Stimulated activated CD4-positive, alpha-beta T cell treated with anti-CD3 and anti-CD28 coated beads, Interleukin-2, amount 100 ng/mL, for 48 hours (primary cell): Measurements from ENCODE around the gene PRKCE.
"Not testable (repeated sequence)": the region's sequence is repeated elsewhere in the genome, so short reads cannot be mapped to it uniquely, and the experiment has no call there.

Source experiments
- DNase-seq, 2 donors: peaks; one replicate each; pipeline ENCODE4 v3.0.0-alpha.2; 2020

The PRKCE gene

GRCh38 chr2:45670646-45671045 lies 19.2 kb downstream of the PRKCE start:
- DNase-seq: no peak

- DNase-seq: no peak
Observed at GRCh38 chr2:45672138-45672537, 20.7 kb downstream of the PRKCE start.

- no peak for DNase-seq
Observed at GRCh38 chr2:45674035-45674816, 22.8 kb downstream of the PRKCE start.

- DNase-seq: no peak
Observed at GRCh38 chr2:45675263-45675812, 23.9 kb downstream of the PRKCE start.

GRCh38 chr2:45676088-45676487 lies 24.6 kb downstream of the PRKCE start:
- no peak for DNase-seq

GRCh38 chr2:45678791-45679348 lies 27.4 kb downstream of the PRKCE start:
- no peak for DNase-seq

GRCh38 chr2:45680351-45680967 lies 29.0 kb downstream of the PRKCE start:
- no peak for DNase-seq

- DNase-seq: no peak
Observed at GRCh38 chr2:45681675-45682074, 30.2 kb downstream of the PRKCE start.

GRCh38 chr2:45683292-45683691 lies 31.8 kb downstream of the PRKCE start:
- DNase-seq: no peak

- DNase-seq: no peak
Observed at GRCh38 chr2:45684756-45685155, 33.3 kb downstream of the PRKCE start.

GRCh38 chr2:45685260-45685659 lies 33.8 kb downstream of the PRKCE start:
- no peak for DNase-seq

GRCh38 chr2:45687964-45688363 lies 36.5 kb downstream of the PRKCE start:
- no peak for DNase-seq

- no peak for DNase-seq
Observed at GRCh38 chr2:45688479-45689298, 37.2 kb downstream of the PRKCE start.

- no peak for DNase-seq
Observed at GRCh38 chr2:45690231-45690630, 38.8 kb downstream of the PRKCE start.

GRCh38 chr2:45691171-45691999 lies 39.9 kb downstream of the PRKCE start:
- DNase-seq: no peak

- no peak for DNase-seq
Observed at GRCh38 chr2:45692566-45692965, 41.1 kb downstream of the PRKCE start.

GRCh38 chr2:45695480-45696007 lies 44.1 kb downstream of the PRKCE start:
- not testable (repeated sequence) for DNase-seq

GRCh38 chr2:45696708-45697107 lies 45.2 kb downstream of the PRKCE start:
- no peak for DNase-seq

GRCh38 chr2:45697190-45697589 lies 45.7 kb downstream of the PRKCE start:
- DNase-seq: no peak

GRCh38 chr2:45698554-45698953 lies 47.1 kb downstream of the PRKCE start:
- no peak for DNase-seq

GRCh38 chr2:45699032-45699658 lies 47.7 kb downstream of the PRKCE start:
- DNase-seq: no peak
